Measurements from ENCODE around the gene CMTM6. TPM values are rescaled to one million over a fixed set of nuclear protein-coding genes. Genes with fewer than 3 reads are reported as not detected.
"Not testable (repeated sequence)": the region's sequence is repeated elsewhere in the genome, so short reads cannot be mapped to it uniquely, and the experiment has no call there.

CMTM6 gene
- polyA plus RNA-seq, 3 donors, result 81.6 to 90.3 (median 81.6) TPM

- no peak for DNase-seq (ENCODE audit: low read depth in 3 of 3, low spot score in 2 of 3)
These were observed 2.4 kb downstream of the CMTM6 start for GRCh38 chr3:32500231-32500630.

- DNase-seq (ENCODE audit: low read depth in 3 of 3, low spot score in 2 of 3), result no peak
These were observed 3.1 kb downstream of the CMTM6 start for GRCh38 chr3:32499585-32499984.

GRCh38 chr3:32498992-32499391 lies 3.7 kb downstream of the CMTM6 start:
- DNase-seq (ENCODE audit: low read depth in 3 of 3, low spot score in 2 of 3), result no peak

- no peak for DNase-seq (ENCODE audit: low read depth in 3 of 3, low spot score in 2 of 3)
These were observed 4.4 kb downstream of the CMTM6 start for GRCh38 chr3:32498252-32498651.

- DNase-seq (ENCODE audit: low read depth in 3 of 3, low spot score in 2 of 3), result no peak
These were observed 7.0 kb downstream of the CMTM6 start for GRCh38 chr3:32495609-32496008.

- no peak for DNase-seq (ENCODE audit: low read depth in 3 of 3, low spot score in 2 of 3)
These were observed 7.6 kb downstream of the CMTM6 start for GRCh38 chr3:32495085-32495484.

GRCh38 chr3:32493437-32494414 lies 8.9 kb downstream of the CMTM6 start:
- no peak for DNase-seq (ENCODE audit: low read depth in 3 of 3, low spot score in 2 of 3)

- DNase-seq (ENCODE audit: low read depth in 3 of 3, low spot score in 2 of 3), result no peak
These were observed 9.8 kb downstream of the CMTM6 start for GRCh38 chr3:32492684-32493436.

GRCh38 chr3:32488474-32489008 lies 14.1 kb downstream of the CMTM6 start:
- DNase-seq (ENCODE audit: low read depth in 3 of 3, low spot score in 2 of 3), result no peak

- no peak for DNase-seq (ENCODE audit: low read depth in 3 of 3, low spot score in 2 of 3)
These were observed 14.7 kb downstream of the CMTM6 start for GRCh38 chr3:32487781-32488473.

- DNase-seq (ENCODE audit: low read depth in 3 of 3, low spot score in 2 of 3), result no peak
These were observed 18.2 kb downstream of the CMTM6 start for GRCh38 chr3:32484436-32484835.

- DNase-seq (ENCODE audit: low read depth in 3 of 3, low spot score in 2 of 3), result no peak
These were observed 18.9 kb downstream of the CMTM6 start for GRCh38 chr3:32483772-32484171.

GRCh38 chr3:32482693-32483092 lies 20.0 kb downstream of the CMTM6 start:
- DNase-seq (ENCODE audit: low read depth in 3 of 3, low spot score in 2 of 3), result no peak

GRCh38 chr3:32481791-32482631 lies 20.6 kb downstream of the CMTM6 start:
- DNase-seq (ENCODE audit: low read depth in 3 of 3, low spot score in 2 of 3), result no peak

GRCh38 chr3:32480604-32481003 lies 22.0 kb downstream of the CMTM6 start:
- DNase-seq (ENCODE audit: low read depth in 3 of 3, low spot score in 2 of 3), result no peak

- no peak for DNase-seq (ENCODE audit: low read depth in 3 of 3, low spot score in 2 of 3)
These were observed 28.5 kb downstream of the CMTM6 start for GRCh38 chr3:32474201-32474600.

- not testable (repeated sequence) for DNase-seq (ENCODE audit: low read depth in 3 of 3, low spot score in 2 of 3)
These were observed 30.5 kb downstream of the CMTM6 start for GRCh38 chr3:32472151-32472550.

GRCh38 chr3:32471246-32471645 lies 31.4 kb downstream of the CMTM6 start:
- no peak for DNase-seq (ENCODE audit: low read depth in 3 of 3, low spot score in 2 of 3)

GRCh38 chr3:32470362-32470761 lies 32.3 kb downstream of the CMTM6 start:
- DNase-seq (ENCODE audit: low read depth in 3 of 3, low spot score in 2 of 3), result no peak
